ENCODE measurements around the gene FER1L5.

Gene FER1L5

DNA sequence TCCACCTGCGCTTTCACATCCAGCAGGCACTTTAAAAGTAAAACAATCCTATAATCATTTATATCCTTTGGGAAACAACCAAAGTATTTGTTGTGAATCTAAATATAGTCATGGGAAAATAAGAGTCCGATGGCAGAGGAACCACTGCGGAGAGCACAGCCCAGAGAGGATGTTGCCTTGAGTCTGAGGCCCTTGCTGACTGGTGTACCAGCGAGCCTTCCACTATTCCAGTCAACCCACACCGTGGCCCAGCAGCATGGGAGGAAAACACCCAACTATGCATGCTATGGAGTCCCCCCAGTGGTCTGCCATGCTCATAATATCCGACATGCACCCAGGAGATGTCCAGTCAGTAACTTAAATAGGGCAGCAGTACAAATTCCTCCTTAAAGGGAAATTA is 26.0 kb upstream of the FER1L5 start:
- Histone ChIP-seq H3K27ac (ENCODE audit: low read depth, low read length) (no peak overlapping the region), H3K4me2 (ENCODE audit: low read length) (no peak overlapping the region)
- no peak for TF ChIP-seq CTCF (IDR thresholded peaks at IDR 0.05; ENCODE audit: low read depth, low read length, poor library complexity, severe bottlenecking)
- no peak for TF ChIP-seq EZH2phosphoT487 (IDR thresholded peaks at IDR 0.05; ENCODE audit: borderline replicate concordance, low read length)

DNA sequence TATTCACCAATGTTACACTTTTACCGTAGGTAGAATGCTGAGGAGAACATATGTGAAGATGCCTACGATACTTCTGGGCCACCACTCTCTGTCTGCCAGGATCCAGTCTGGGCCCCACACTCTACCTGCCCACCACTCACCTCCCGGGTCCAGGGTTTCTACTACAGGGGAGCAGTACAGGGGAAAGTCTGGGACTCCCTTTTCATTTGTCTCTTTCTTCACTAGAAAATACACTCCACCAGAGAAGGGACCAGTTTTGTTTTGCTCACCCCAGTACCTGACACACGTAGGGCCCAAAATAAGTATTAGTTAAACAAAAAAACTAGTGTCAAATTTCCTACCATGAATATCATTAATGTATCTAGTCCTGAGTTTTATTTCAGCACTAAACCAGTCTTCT is 25.6 kb upstream of the FER1L5 start:
- Histone ChIP-seq H3K4me3 (ENCODE audit: low read length) (no peak overlapping the region), H3K9me3 (ENCODE audit: control insufficient read depth, insufficient read depth, low read length) (no peaks in the 10 kb centered on the region), H3F3A (ENCODE audit: control insufficient read depth, insufficient read depth) (no peaks in the 10 kb centered on the region), H4K20me1 (ENCODE audit: control insufficient read depth, insufficient read depth, low read depth, low read length) (no peaks in the 10 kb centered on the region), H3K79me2 (ENCODE audit: control insufficient read depth, low read length) (no peaks in the 10 kb centered on the region; the same call in 1 of the 2 replicates), H3K4me2 (ENCODE audit: low read length) (no peak overlapping the region), H3K27me3 (ENCODE audit: control insufficient read depth, low read length) (no peaks in the 10 kb centered on the region), H3K9me2 (replicated peaks; ENCODE audit: control insufficient read depth, low read length) (no peaks in the 10 kb centered on the region), H3K4me1 (ENCODE audit: control insufficient read depth, low read length) (no peaks in the 10 kb centered on the region), H3K36me3 (ENCODE audit: control insufficient read depth, low read length) (peaks cover 59% of the 10 kb centered on the region), H3K27ac (ENCODE audit: low read depth, low read length) (no peak overlapping the region)
- TF ChIP-seq EZH2phosphoT487 (IDR thresholded peaks at IDR 0.05; ENCODE audit: borderline replicate concordance, low read length) (no peak), CTCF (IDR thresholded peaks at IDR 0.05; ENCODE audit: low read depth, low read length, poor library complexity, severe bottlenecking) (no peak)

More for the DNA sequence above, 26.0 kb upstream of the FER1L5 start:
- Histone ChIP-seq H3K4me1 (ENCODE audit: control insufficient read depth, low read length) (no peaks in the 10 kb centered on the region), H3K36me3 (ENCODE audit: control insufficient read depth, low read length) (peaks cover 64% of the 10 kb centered on the region), H3K4me3 (ENCODE audit: low read length) (no peak overlapping the region), H4K20me1 (ENCODE audit: control insufficient read depth, insufficient read depth, low read depth, low read length) (no peaks in the 10 kb centered on the region), H3F3A (ENCODE audit: control insufficient read depth, insufficient read depth) (no peaks in the 10 kb centered on the region), H3K27me3 (ENCODE audit: control insufficient read depth, low read length) (no peaks in the 10 kb centered on the region), H3K9me2 (replicated peaks; ENCODE audit: control insufficient read depth, low read length) (no peaks in the 10 kb centered on the region), H3K79me2 (ENCODE audit: control insufficient read depth, low read length) (no peaks in the 10 kb centered on the region; the same call in 1 of the 2 replicates), H3K9me3 (ENCODE audit: control insufficient read depth, insufficient read depth, low read length) (no peaks in the 10 kb centered on the region)

GRCh38 chr2:96618596-96619283 is 23.8 kb upstream of the FER1L5 start:
- H3K9me3 ChIP-seq (ENCODE audit: control insufficient read depth, insufficient read depth, low read length): no peaks in the 10 kb centered on the region
- H3K4me1 ChIP-seq (ENCODE audit: control insufficient read depth, low read length): no peaks in the 10 kb centered on the region
- no peak overlapping the region for H3K4me3 ChIP-seq (ENCODE audit: low read length)
- no peak overlapping the region for H3K27ac ChIP-seq (ENCODE audit: low read depth, low read length)
- no peak overlapping the region for H3K4me2 ChIP-seq (ENCODE audit: low read length)
- no peaks in the 10 kb centered on the region; the same call in 1 of the 2 replicates for H3K79me2 ChIP-seq (ENCODE audit: control insufficient read depth, low read length)
- H3K27me3 ChIP-seq (ENCODE audit: control insufficient read depth, low read length): no peaks in the 10 kb centered on the region
- no peaks in the 10 kb centered on the region for H3F3A ChIP-seq (ENCODE audit: control insufficient read depth, insufficient read depth)
- no peaks in the 10 kb centered on the region for H4K20me1 ChIP-seq (ENCODE audit: control insufficient read depth, insufficient read depth, low read depth, low read length)
- TF ChIP-seq CTCF (IDR thresholded peaks at IDR 0.05; ENCODE audit: low read depth, low read length, poor library complexity, severe bottlenecking) (no peak), EZH2phosphoT487 (IDR thresholded peaks at IDR 0.05; ENCODE audit: borderline replicate concordance, low read length) (no peak)
- H3K9me2 ChIP-seq (replicated peaks; ENCODE audit: control insufficient read depth, low read length): no peaks in the 10 kb centered on the region
- peaks cover 43% of the 10 kb centered on the region for H3K36me3 ChIP-seq (ENCODE audit: control insufficient read depth, low read length)
